Stimulated activated CD4-positive, alpha-beta T cell treated with anti-CD3 and anti-CD28 coated beads, TNF-alpha, amount 100 ng/mL, for 48 hours (primary cell): ENCODE data around the gene CLASP1.
"Not testable (repeated sequence)": the region's sequence is repeated elsewhere in the genome, so short reads cannot be mapped to it uniquely, and the experiment has no call there.

Source experiments
- DNase-seq, 3 donors: peaks; one replicate each; pipeline ENCODE4 v3.0.0-alpha.2; 2020; ENCODE audit warnings: low read depth in 3 of 3

CLASP1 gene

GRCh38 chr2:121349721-121350401 lies 299.4 kb downstream of the CLASP1 start:
- no peak for DNase-seq

DNA sequence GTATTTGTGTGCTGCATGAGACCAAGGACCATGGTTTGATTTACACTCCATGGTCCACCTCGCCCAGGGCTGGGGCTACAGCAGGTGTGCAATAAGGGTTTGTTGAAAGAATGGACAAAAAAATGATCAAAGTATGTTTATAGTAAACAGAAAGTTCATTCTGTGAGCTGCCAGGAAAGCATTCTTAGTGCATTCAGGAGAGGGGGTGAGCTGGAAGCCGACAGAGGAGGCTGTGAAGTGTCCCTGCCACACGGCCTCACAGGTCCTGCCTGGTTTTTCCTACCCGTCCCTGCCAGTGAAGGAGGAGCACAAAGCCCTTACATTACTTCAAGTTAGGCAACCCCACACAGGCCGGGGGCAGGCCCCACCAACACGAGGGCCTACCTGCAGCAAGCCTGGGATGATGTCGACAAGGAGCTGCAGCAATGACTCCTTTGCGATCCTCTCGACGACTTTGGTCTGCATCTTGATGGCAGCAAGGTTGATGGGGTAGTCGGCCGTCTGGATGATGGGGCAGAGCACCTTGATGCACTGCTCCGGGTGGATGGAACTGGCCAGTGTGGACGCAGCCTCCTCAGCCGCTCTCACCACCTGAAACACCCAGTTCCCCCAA lies 301.0 kb downstream of the CLASP1 start:
- DNase-seq: no peak

DNA sequence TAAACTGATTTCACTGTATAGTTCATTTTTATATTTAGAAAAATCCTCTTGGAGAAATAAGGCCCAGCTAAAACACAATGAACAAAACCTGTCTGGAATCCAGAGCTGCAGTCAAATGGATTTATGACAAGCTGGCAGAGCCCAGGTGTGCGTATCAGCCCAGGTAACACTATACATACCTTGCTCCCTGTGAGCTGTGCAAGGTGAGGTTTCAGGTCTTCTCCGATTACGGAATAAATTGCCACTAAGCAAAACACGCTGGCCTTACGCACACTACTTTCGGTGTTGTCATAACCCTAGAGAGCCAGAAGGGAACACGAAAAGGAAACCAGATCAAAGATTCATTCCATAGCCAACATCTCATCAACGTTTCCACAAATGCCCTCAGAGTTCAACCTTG lies 302.4 kb downstream of the CLASP1 start:
- DNase-seq: no peak

DNA sequence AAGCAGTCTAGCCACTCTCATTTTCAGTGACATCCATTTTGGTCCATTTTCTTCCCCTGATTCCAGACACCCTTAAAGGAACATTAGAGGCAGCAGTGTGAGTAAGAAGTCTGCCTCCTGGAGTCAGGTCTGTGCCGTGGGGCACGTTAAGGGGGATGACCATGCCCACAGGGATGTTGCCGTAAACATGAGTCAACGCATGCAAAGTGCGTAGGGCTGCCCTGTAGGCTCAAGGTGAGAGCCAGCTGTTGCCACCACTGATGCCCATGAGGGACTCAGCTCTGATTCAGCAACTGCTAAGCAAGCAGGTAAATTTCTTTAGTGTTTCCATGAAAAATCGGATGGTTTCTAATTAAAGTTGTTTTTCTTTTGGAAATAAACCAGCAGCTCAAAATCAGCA lies 302.9 kb downstream of the CLASP1 start:
- no peak for DNase-seq

DNA sequence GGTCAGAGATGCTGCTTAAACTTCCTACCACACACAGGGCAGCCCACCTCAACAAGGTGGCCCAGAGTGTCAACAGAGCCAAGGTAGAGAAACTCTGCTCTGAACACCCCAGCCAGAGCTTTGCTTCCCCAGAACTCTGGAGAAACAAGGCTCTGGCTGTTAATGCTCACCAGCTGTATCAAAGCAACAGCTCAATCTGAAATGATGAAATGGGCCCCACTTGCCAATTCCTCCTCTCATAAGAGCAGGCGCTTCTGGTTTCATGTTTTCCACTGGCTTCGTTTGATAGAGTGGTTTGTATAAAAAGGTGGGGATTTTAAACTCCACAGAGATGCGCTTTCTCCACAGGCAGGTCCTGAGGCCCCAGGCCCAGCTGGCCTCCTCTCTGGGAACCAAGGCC lies 303.4 kb downstream of the CLASP1 start:
- no peak for DNase-seq

- no peak for DNase-seq
Observed at GRCh38 chr2:121345101-121345500, 304.2 kb downstream of the CLASP1 start.

DNA sequence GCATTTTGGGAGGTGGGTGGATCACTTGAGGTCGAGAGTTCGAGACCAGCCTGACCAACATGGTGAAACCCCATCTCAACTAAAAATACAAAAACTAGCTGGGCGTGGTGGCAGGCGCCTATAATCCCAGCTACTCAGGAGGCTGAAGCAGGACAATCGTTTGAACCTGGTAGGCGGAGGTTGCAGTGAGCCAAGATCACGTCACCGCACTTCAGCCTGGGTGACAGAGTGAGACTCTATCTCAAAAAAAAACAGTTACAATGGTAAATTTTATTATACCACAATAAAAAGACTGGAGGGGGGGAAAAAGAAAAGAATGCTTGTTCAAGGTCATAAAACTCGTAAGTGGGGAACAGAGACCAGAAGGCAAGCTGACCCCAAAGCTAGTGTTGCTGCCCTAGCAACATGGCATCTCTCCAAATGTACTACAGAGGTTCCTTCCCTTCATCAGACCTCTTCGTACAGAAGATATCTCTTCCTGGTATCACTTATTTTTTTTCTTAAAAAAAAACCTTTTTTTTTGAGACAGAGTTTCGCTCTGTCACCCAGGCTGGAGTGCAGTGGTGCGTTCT lies 305.3 kb downstream of the CLASP1 start:
- not testable (repeated sequence) for DNase-seq

DNA sequence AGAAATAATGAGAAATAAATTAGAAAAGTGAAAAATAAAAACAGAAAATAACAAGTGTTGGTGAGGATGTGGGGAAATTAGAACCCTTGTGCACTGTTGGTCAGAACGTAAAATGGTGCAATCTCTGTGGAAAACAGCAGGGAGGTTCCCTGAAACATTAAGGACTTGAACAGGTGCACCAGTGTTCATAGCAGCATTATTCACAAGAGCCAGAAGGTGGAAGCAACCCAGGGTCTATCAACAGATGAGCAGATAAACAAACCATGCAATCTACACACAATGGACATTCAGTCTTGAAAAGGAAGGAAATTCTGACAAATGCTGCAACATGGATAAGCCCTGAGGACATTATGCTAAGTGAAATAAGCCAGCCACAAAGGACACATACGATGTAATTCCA lies 306.1 kb downstream of the CLASP1 start:
- DNase-seq: no peak

GRCh38 chr2:121342751-121343150 lies 306.5 kb downstream of the CLASP1 start:
- no peak for DNase-seq

DNA sequence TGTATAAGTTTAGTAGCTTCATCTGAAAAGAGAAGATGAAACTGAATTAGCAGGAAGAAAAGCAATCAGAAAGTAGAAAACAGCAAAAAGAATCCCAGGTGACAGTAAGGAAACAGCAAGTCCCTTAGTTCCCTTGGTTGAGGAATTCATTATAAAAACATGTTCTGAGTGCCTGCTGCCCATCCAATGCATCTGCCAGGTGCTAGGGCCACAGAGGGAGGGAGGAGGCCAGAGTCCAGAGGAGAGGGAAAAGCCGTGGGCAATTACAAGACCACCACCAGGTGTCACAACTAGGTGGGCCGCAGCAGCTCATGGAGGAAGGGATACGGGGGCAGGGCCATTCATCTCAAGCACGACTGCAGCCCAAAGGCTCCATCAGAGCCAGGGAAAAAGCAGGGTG lies 308.3 kb downstream of the CLASP1 start:
- no peak for DNase-seq

- no peak for DNase-seq
Observed at GRCh38 chr2:121338281-121338680, 311.0 kb downstream of the CLASP1 start.

GRCh38 chr2:121336528-121337294 lies 312.6 kb downstream of the CLASP1 start:
- DNase-seq: no peak

DNA sequence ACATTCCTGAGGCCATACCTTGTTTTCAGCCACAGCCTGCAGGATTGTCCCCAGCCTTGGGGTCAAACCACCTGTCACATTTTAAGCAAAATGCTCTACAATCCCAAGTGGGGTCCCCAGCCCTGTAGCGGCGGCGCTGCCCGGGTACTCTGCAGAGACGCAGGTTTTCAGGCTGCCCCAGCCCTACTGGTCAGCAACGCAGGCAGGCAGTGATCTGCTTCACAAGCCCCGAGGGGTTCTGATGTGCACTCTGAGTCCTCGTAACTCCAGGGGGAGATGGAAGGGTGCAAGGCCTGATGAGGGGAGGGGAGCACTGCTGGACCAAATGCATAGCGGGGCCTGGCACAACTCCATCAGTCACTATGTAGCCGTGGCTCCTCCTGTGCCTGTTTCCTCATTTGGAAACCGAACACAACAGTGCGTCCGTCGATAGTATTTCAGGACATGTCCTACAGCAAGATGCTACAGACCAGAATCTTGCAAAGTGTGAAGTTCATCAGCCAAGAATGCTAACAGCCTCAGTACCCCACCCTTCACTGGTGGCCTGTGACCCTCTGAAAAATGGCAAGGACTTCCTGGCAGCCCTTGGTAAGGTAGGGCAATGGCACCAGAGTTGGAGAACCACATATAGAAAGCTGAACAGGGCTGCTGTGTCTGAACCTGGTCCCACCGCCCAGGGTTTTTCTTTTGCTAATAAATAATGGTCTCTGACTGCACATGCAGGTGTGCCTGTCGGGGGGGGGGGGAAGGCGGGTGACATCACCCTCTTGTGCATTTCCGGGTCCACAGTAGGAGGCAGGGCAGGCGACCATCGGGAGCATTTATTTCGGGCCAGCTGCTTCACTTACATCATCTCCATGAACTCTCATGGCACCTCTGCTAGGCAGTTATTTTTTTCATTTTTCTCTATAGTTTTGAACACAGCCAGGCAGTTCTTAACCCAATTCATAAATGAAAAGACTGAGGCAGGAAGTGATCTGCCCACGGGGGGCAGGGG lies 313.7 kb downstream of the CLASP1 start:
- DNase-seq: no peak

- DNase-seq: no peak
Observed at GRCh38 chr2:121334581-121335293, 314.5 kb downstream of the CLASP1 start.

DNA sequence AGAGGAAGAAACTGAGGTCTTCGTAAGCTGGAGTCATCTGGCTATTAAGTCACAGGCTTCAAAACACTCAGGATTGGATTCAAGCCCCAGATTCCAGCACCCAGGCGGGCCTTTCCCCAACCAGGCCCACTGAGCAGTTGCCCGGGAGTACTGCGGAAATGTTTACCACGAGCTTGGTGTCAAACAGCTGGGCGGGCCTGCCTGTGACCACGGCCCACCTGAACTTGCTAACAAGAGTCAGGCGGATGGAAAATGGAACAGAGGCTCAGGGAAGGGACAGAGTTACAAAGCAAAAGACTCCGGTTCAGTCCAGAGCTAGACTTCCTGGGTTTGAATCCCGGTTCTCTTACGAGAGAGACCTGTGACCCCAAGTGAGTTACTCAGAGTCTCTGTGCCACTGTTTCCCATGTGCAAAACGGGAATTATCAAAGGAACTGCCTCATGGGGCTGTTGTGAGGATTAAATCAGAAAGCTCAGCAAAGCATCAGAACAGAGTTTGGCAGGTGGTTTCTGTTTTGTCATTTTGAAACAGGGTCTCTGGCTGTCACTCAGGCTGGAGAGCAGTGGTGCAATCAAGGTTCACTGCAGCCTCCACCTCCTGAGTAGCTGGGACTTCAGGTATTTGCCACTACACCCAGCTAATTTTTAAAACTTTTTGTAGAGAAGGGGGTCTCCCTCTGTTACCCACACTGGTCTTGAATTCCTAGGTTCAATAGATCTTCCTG lies 315.3 kb downstream of the CLASP1 start:
- DNase-seq: no peak

- no peak for DNase-seq
Observed at GRCh38 chr2:121333231-121333630, 316.0 kb downstream of the CLASP1 start.

DNA sequence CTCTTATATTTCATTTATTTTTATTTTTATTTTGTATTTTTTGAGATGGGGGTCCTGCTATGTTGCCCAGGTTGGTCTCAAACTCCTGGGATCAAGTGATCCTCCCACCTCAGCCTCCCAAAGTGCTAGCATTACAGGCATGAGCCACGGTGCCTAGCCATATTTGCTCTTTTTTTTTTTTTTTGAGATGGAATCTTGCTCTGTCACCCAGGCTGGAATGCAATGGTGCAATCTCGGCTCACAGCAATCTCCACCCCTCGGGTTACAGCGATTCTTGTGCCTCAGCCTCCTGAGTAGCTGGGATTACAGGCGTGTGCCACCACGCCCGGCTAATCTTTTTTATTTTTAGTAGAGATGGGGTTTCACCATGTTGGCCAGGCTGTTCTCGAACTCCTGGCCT lies 317.9 kb downstream of the CLASP1 start:
- DNase-seq: not testable (repeated sequence)

GRCh38 chr2:121330921-121331320 lies 318.3 kb downstream of the CLASP1 start:
- no peak for DNase-seq

GRCh38 chr2:121329786-121330185 lies 319.5 kb downstream of the CLASP1 start:
- DNase-seq: no peak

DNA sequence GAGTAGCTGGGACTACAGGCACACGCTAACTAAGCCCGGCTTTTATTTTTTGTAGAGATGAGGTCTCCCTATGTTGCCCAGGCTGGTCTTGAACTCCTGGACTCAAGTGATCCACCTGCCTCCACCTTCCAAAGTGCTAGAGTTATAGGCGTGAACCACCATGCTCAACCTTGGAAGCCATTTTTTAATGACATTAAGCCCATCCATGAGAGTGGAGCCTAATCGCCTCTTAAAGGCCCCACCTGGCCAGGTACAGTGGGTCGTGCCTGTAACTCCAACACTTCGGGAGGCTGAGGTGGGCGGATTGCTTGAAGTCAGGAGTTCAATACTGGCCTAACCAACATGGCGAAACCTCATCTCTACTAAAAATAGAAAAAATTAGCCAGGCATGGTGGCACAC lies 322.6 kb downstream of the CLASP1 start:
- DNase-seq: no peak
